ENCODE data around the gene KRT81. TPM values are rescaled to one million over a fixed set of nuclear protein-coding genes. Genes with fewer than 3 reads are reported as not detected.

Gene KRT81
- 2.7 TPM for polyA plus RNA-seq (2013, experiment 1 of 2; ENCODE audit: insufficient read length)
- 2.6 TPM for polyA plus RNA-seq (2013, experiment 2 of 2; ENCODE audit: insufficient read length)

DNA sequence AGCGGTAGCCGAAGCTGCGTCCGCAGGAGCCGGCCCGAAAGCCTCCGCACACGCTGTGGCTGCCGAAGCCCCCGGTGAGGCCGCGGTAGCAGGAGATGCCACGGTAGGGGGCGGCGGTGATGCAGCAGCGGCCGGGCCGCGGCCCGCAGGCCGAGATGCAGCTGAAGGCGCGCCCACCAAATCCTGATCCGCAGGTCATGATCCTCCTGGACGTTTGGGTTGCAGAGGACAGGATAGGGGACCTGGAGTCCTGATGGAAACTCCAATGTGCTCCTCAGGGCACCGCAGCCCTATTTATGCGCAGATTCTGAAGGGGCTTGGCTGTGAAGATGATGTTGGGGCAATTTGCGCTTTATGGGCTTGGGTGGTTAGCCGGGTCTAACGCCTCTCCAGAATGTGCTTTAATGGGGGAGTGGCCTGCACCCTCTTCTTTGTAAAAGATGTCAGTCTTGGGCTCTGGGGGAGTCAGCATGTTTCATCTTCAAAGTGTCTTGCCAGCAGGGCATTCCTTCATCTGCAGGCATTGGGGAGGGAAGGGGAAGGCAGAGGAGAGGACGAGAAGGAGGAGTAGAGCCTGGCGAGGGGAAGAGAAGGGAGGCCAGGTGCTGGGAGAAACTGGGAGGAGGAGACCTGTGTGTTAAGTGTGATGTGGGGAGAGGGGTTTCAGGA is at the start of gene KRT81:
TSS of gene KRT81 (minus strand) at position 268 of the 669 bp plus-strand sequence. CDS start at position 199, 69 bp downstream.
- DNase-seq, result no peak

DNA sequence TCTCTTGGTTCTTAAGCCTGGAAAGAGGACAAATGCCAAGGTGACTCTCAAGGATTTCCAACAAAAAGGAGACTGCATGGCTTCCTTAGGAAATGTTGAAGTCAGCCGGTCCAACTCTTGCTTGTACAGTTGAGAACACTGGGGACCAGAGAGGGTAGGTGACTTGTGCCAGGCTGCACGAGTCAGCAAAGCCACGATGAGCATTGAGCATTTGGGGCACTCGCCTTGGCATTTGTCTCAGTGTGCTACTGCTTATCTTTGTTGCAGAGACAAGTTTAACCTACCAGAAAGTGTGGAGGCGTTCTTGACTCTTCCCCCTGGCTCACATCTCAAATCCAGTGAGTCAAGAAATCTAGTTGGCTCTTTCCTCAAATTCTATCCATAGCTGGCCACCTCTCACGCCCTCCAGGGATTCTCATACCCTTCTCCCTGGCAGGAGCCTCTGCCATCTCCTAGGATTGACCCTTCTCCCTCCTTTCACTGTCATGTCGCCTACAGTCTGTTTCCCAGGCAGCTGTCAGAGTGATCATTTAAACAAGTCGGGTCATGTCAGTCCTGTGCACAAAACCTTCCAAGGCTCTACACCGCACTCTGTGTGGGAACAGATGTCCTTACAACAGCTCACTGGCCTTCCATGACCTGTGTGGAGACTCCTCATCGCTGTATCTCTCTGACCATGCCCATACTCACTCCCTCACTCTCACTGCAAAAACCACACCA is 47.1 kb upstream of the KRT81 start:
- DNase-seq, result no peak

DNA sequence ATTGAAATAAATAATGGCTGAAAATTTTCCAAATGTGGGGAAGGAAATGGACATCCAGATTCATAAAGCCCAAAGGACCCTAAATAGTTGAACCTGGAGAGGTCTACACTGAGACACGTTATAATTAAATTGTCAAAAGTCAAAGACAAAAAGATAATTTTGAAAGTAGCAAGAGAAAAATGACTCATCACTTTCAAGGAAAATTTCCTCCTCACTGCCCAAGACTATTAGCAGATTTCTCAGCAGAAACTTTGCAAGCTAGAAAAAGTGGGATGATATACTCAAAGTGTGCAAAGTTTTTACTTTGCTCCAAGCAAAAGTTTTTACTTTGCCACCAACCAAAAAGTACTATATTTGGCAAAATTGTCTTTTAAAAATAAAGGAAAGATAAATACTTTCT is 45.7 kb upstream of the KRT81 start:
- no peak for DNase-seq

DNA sequence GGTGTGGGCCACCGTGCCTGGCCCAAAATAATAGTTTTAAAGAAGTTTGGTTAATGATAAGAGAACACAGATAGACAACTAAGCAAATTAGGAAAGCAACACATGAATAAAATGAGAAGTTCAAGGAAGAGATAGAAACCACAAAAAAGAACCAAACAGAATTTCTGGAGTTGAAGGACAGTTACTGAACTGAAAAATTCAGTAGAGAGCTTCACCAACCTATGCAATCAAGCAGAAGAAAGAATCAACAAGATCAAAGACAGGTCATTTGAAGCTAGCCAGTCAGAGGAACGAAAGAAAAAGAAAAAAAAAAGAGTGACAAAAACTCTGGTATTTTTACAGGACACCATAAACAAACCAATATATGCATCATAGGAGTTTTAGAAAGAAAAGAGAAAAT is 45.3 kb upstream of the KRT81 start:
- no peak for DNase-seq

DNA sequence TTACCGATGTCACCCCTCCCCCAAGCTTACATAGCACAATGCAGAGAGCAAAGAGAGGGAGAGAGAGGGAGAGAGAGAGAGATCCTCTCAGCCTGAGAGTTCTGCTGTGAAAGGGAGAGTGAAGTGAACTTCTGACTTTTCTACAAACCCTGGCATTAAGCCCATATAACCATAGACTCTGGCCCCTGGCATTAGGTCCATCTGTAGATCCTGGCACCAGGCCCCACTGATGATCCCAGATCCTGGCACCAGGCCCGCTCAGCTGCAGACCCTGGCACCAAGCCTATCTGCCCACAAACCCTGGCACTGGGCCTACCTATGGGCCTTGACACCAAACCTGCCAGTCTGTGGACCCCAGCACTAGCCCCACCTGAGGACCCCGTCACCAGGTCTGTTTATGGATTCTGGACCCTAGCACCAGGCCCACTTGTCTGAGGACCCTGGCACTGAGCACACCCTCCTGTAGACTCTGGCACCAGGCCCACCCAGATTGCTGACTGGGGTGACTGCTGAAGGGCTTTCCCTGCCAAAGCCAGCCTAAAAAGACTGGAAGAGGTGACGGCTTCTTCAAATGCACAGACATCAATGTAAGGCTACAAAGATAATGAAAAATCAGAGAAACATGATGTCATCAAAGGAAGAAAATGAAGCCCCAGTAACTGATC is 44.4 kb upstream of the KRT81 start:
- DNase-seq, result no peak

DNA sequence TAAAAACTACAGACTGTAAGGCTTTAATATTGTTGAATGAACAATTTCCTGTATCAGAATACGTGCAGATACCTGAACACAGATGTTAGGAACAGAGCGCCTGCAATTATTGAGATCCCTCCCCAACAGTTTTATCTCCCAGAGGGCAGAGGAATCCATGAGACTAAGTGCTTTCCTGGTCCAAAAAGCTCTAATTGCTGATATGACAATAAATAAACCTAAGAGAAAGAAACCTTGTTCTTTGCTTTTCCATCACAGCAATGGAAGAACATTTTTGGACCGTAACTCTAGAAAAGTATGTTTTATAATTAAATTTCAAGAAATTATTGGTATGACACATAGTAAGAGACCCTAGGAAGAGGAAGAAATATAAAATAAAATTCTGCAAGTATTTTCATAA is 42.9 kb upstream of the KRT81 start:
- no peak for DNase-seq

DNA sequence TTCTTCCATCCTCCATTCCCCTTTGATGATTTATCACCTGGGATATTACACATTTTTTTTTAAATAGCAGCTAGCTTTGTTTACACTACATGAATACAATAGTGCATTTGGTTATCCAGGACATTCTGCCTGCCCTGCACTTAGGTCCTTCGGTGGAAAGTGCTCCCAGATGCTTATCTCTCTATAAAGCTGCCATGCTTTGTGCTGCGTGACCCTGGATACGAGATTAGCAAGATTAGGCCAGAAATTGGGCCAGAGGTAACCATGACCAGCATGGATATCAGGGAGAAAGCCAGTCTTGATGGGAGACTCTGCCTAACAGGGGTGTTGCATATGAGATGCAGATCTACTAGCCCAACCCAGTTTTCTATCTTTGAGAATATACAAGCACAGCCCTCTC is 42.0 kb upstream of the KRT81 start:
- DNase-seq, result no peak

DNA sequence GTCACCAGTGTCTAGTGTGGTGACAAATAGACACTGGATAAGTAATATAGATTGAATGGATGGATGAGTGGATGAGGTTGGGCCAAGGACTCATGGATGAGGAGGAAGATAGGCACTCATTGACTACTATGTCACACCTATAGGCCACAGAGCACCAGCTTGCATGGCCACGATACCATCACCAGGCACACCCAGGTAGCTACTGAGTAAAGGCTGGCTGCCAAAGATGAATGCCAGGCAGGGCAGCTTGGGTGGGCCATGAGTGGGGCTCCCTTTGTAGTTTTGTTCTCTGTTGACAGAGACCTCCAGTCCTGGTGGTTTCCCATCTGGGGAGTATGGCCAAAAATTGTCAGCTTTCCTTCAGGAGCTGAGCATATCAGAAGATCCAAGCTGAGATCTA is 41.0 kb upstream of the KRT81 start:
- no peak for DNase-seq

DNA sequence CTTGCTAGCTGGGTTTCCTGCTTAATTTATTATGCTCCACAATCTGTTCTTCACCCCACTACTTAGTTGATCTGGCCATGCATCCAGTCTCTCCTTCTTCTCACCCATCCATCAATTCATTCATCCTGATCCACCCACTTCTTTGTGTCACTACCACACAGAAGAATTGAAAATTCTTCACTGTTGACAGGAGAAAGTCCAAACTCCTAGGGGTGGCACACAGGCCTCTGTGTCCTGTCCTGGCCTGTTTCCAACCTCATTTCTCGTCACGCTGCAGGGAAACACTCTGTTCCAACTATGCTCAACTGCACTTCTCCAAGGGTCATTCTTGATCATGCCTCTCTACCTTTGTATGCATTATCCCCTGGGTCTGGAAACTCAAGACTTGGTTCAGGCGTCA is 40.5 kb upstream of the KRT81 start:
- DNase-seq, result no peak

DNA sequence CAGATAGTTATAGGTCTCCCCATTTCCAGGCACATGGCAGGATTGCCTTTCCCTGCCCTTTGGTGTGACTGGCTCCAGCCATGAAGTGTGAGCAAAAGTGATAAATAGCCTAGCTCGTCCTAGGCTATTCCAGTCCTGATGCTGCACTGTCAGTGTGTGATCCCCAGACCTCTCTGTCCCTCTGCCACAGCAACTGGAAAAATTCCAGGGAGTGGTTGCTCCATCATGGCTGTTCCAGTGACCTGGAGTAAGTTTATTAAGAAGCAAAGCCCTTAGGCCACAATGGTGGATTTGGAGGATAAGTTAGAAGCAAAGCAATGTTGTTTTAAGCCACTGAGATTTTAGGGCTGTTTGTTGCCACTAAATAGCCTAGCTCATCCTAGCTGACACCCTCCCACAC is 39.7 kb upstream of the KRT81 start:
- no peak for DNase-seq

DNA sequence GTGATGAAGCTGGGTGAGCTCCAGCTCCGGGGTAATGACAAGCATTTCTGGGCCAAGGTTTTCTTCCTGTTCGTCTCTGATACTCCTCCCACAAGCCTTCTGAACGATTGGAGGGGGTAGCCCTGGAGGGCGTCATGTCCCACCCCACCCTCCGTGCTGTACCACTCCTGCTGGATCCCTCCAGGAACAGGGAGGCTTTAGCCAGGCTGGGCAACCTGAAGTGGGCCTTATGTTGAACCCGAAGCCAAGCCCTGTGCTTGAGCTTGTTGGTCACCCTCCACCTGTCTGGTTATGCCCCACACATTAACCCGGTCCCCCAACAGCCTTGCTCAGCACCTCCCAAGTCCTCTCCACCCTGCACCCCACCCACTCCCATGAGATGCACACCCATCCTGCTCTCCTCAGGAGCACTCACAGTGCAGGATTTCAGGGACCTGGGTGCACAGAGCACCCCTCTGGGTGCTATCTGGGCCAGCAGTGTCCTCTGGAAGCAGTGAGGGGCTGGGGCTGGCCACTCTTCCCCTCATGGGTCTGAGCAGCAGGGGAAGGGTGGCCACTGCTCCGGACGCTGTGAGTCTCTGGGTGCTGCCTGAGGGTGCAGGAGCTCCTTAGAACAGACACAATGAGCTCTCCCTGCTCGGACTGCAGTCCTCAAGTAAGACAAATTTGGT is 36.6 kb upstream of the KRT81 start:
- DNase-seq, result no peak

DNA sequence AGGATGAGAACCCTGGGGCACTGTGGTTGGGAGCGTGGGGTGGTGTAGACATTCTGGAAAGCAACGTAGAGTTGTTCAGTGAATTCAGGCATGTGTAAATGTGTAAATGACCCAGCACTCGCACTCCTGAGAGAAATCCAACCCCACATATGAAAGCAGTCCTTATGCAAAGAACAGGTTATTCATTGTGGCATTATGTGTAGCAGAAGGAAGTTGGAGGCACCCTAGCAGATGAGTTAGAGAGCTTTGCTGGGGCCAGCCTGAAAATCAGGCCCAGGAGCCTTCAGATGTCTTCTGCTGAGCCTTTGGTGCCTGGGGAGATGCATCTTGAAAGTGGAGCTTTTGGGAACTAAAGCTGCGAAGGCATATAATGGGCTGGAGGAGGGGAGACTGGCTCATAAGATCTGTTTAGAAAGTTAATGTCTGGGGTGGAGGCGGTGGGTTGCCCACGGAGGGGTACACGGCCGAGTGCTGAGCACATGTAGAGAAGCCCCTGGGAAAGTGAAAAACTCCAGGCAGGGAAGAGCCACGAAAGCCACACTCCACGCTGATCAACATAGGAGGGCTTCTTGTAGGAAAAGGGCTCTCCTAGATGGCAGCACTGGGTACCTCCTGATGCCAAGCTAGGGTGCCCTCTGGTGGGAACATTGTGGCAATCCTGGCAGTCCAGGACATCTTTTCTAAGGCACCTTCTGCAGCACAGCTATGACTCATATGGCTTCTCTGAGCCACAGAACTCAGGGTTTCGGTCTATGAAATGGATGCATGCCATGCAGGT is 35.9 kb upstream of the KRT81 start:
- peak; percentile 87 for DNase-seq

DNA sequence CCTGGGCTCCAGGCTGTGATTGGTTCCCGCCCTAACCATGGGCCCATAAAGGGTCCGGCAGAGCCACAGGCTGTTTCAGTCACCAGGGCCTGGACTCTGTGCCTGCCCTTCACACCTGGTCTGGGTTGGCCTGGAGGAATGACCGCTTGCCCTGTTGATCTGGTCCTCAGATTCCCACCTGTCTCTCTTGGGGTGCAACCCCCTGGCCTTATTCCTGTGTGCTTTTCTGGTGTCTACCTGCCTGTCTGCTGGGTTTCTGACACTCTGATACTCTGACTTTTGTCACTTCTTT is 32.8 kb upstream of the KRT81 start:
- DNase-seq, result no peak

DNA sequence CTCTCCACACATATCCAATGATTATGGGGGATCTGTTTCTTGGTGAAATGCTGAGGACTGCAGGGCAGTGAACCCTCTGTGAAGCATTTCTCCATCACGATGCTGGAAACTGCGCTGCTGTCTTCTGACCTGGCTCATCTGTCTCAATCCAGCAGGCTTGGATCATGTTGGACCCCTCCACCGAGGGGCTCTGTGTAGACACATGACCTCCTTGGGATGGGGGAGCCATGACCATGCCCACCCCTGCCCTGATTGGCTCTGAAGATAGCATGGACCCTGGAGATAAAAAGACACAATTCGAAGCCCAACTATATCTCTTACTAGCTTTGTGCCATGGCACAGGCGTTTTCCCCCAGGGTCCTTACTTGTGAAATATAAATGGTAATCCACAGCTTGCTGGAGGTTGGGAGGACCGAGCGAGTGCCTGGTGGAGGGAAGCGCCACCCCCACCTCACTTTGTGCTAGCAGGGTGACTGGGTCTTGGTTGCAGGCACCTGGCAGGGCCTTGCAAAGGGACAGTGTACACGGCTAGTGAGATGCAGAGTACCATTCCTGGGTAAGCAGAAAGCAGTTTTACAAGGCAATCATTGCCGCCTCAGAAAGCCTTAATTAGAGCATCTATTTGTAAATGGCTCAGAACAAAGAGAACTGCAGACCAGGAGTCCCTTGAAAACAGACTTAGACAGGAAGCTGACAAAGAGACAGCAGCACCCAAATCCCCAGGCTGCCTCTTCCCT is 32.2 kb upstream of the KRT81 start:
- no peak for DNase-seq

DNA sequence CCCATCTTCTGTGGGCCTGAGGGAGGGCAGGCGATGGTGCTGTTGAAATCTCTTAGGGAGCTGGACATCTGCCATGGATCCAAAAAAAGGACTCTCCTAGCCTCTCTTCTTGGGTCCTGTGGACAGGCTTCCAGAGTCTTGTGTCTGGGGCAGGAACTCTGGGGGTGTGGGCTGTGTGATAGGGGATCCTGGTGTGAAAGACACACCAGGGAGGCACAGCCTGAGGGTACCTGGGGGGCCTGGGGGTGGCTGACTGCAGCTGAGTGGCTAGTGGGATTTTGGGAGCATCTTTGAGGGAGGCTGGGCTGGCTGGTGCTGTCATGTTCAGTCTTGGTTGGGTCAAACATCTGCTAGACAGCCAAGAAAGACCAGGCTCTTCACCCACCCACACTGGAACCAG is 31.7 kb upstream of the KRT81 start:
- DNase-seq, result no peak

DNA sequence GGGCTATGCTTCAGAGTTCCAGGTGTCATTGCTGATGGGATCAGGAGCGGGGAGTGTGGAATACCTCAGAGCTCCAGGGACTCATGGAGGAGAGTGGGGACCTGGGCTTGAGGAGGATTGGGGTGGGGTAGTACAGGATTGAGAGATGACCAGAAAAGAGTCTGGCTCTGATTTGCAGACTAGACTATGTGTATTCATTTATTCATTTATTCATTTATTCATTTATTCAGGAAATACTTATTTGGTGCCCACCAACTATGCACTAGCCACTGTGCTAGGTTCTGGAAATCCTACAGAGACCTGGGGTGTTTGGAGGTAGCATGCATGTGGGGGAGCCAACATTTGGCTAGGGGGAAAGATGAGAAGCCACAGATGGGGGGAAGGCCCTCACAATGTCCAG is 30.7 kb upstream of the KRT81 start:
- no peak for DNase-seq

DNA sequence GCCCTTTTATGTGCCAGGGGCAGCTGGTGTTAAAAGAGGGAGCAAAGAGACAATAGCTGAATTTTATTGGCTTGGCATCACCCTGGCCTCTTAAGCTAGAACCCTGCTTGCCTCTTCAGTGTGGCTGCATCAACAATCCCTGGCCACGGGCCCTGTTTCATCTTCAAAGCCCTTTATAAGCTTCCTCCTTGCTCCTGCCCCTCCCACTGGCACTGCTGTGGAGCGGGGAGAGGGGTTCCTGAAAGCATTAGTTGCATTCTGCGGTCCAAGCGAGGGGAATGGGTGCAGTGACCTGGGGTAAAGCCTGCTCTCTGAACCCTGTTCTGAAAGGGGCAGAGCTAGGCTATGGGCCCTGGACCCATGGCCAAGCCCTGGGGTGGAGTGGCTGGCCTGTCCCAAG is 30.1 kb upstream of the KRT81 start:
- no peak for DNase-seq

DNA sequence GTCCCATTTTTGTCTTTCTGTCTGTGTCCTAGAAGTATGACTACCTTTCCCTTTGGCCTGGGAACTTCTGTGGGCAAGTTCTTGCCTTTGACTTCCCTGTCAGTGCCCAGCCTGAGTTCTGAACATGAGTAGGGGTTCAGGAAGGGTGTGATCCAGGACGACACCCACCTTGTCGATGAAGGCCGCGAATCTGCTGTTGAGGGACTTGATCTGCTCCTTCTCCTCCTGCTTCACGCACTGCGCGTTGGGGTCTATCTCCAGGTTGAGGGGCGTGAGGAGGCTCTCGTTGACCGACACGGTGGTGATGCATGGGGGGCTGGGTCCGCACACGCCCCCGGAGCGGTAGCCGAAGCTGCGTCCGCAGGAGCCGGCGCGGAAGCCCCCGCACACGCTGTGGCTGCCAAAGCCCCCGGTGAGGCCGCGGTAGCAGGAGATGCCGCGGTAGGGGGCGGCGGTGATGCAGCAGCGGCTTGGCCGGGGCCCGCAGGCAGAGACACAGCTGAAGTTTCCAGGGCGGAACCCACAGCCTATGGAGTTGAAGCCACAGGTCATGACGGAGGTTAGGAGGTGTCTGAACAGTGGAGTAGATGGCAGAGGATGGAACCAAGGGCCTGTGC is 29.6 kb upstream of the KRT81 start, which contains the start of gene KRT83:
TSS of gene KRT83 (minus strand) at position 615 of the 617 bp plus-strand sequence. CDS start at position 552, 63 bp downstream.
- no peak for DNase-seq

DNA sequence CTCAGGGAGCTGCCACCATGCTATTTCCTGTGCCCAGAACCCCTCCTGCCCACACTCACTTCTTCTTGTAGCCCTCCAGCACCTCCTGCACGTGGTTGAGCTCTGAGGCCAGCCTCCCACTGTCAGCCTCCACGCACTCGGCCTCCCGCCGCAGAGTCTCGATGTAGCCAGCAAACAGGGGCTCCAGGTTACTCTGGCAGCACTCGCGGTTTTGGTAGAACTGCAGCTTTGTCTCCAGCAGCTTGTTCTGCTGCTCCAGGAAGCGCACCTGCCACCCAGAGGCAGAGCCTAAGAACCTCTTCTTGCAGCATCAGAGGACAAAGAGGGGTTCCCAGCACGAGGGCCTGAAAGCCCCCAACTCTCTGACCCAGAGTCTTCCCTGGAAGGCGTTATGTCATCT is 27.8 kb upstream of the KRT81 start:
- no peak for DNase-seq

DNA sequence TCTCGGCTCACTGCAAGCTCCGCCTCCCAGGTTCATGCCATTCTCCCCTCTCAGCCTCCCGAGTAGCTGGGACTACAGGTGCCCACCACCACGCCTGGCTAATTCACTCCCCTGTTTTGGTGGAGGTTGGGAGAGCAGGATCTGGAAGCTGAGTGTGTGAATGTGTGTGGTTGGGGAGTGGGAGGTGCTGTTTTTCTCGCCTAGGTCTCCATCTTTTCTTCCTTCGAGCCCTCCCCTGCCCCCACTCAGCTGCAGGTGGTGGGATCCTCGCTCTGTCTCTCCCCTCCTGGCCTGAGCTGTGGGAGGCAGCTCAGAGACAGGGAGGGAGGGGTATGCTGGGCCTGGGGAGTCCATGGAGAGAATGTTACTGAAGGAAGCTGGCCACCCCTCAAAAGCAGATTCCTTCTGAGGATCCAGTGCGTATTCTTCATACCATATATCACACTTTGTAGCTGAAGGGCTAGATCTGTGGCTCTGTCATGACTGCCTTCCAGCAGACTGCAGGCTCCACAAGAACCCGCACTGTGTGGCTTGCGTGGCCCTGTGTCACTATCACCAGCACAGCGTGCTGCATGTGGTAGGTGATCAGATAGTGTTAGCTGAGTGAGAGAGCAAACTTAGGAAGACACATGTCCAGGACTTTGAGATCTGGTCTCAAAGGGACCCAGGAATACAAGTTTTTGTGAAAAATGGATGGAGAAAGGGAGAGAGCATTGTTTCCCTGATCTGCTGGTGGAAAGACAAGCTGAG is 27.1 kb upstream of the KRT81 start:
- no peak for DNase-seq
